Left ventricle myocardium superior (tissue), 1 donor: ENCODE results near the gene ALDH1A2. TPM values are rescaled to one million over a fixed set of nuclear protein-coding genes. Genes with fewer than 3 reads are reported as not detected.
A peak's percentile ranks its signal among the peaks of the same experiment; 100 is the strongest.

Source experiments
- ATAC-seq: fragments of 200-7000 bp; cut with Tn5 transposase; one replicate; pipeline ENCODE4 v1.9.1; 2020; ENCODE audit warnings: mild to moderate bottlenecking, moderate library complexity
- DNase-seq: peaks from one replicate; pipeline ENCODE4 v3.0.0-alpha.2; 2020
- intact Hi-C: fragments of 100-400 bp; cut with micrococcal nuclease; formaldehyde crosslinking; loops from one replicate; pipeline ENCODE4 v1.11.0; 2022
- total RNA-seq: library from RNA; stranded (reverse); fragmentation: NEBNext Ultra II Directional; extraction: Animal tissue kit (Norgen Biotek cat#: 25700); gene quantifications from one replicate; pipeline ENCODE4 v1.2.1, GENCODE V29; 2021
- donor health status: DM: no; HTN: yes; CAD: no; lungs with severe emphysema.

ALDH1A2 gene
- total RNA-seq, 1 donor from 2014 or later, result 10.4 TPM

- ATAC-seq (peak; percentile 69), DNase-seq (no peak)
- intact Hi-C loops, result no loop called here
Observed at GRCh38 chr15:57953874-57954273, 111.6 kb downstream of the ALDH1A2 start.

DNA sequence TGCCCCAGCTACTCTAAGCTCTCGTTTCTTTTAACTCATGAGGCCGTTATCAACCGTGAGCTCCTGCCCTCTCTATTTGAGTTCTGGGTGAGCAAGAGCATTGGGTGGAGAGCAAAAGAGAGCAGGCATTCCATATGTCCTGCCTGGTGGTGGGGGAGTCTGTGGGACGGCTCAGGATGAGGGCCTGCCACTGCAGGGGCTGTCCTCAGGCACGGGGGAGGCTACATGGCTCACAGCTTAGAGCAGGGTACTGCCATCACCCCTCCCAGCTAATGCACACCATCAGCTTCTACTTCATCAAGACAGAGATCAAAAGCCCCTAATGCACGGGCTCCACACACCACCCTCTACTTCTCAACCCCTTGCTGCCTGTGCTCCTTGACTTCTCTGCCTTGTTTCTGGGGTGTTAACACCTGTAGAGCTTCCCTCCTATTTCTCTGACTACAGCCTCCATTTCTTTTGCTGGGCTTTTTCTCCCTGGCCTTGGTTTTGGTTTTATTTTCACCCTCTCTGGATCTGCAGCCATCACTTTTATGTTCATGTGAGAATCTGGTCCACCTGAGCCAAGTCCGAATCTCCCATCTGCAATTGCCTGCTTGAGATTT lies 114.1 kb downstream of the ALDH1A2 start:
- intact Hi-C loops, result no loop called here
- DNase-seq (no peak), ATAC-seq (no peak)

- intact Hi-C loops, result no loop called here
- no peak for ATAC-seq
- DNase-seq, result no peak
Observed at GRCh38 chr15:57950381-57950946, 115.0 kb downstream of the ALDH1A2 start.

DNA sequence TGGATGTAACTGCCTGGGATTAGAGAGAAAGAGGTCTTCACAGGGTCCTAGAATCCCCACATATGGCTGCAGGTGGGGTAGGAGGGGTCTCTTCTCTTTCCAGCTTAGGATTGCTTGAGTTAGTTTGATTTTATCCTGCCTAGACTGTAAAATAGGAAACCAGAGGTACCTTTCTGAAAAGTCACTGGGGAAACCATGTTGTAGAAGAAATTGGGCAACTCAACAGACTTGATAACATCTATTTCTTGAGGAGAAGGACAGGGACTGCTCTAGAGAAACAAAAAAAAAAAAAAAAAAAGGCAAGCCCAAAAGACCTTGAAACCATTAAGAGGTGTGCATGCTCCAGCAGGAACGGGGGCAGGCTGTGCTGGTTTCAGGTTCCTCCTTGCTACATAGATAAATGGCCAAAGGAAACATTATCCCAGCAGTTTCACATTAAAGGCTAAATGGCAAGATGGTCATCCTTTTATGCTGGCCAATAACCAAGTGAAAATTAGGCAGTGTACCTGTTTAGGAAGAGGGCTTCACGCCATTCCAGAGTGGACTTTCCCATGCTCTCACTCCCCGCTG lies 116.1 kb downstream of the ALDH1A2 start:
- intact Hi-C loops, result no loop called here
- ATAC-seq (no peak), DNase-seq (no peak)

DNA sequence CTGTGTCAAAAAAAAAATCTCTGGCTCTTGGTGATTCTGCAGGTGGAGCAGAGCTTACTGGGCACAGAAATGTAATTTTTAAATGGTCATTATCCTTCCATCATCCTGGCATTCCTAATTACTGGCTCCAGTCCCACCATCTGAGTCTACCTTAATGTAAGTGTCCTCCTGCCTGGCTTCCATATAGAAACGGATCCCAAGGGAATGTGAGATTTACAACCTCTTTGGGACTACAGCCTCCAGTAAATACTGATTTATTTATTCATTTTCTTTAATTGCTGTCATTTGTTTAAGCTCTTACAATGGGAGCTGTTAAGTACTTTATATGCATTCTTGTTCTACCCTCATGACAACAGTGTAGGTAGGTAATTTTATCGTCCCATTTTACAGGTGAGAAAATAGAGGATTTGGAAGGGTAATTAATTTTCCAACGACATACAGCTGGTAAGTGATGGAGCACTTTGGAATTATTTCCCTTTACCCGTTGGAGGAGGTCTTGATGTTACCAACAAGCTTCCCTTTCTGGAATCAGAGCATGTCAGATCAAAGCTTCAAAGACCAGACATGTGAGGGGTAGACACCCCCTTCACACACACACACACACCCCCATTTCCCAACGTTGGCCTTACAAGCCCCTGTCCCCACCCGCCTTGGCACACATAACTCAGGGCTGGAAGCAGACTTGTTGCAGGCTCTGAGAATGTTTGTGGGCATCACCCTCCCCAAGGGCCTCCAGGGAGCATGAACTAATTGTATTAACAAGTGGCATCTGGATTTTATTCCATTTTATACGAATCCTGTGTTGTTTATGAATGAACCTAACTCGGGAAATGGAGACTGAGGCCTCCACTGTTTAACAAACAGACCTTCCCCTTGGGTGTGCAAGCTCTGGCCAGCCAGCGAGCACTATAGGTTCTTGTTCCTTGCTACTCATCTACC lies 116.9 kb downstream of the ALDH1A2 start:
- intact Hi-C loops, result no loop called here
- ATAC-seq (no peak), DNase-seq (no peak)

GRCh38 chr15:57947781-57948180 lies 117.7 kb downstream of the ALDH1A2 start:
- peak; percentile 91 for ATAC-seq
- DNase-seq, result peak; percentile 67
- intact Hi-C loops, result no loop called here

GRCh38 chr15:57947282-57947681 lies 118.2 kb downstream of the ALDH1A2 start:
- ATAC-seq (no peak), DNase-seq (no peak)
- intact Hi-C loops, result no loop called here

- intact Hi-C loops, result no loop called here
- DNase-seq (no peak), ATAC-seq (no peak)
Observed at GRCh38 chr15:57946491-57947048, 118.9 kb downstream of the ALDH1A2 start.

DNA sequence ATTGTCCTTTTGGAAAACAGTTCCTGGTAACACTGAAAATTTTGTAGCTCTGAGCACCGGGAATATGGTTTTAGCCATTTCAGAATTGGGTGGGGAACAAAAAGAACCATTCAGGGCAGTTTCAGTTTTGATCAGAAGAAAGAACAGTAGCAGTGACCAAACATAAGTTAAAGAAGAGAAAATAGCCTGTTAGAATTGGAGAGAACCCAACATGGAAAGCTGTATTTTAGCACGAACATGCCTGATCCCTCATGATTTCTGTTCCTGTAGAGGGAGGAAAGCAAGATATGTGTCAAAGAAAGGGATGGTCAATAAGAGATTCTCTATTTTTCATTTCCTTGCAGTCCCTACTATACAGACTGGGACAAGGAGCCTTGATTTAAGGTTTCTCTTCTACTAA lies 119.9 kb downstream of the ALDH1A2 start:
- DNase-seq (no peak), ATAC-seq (no peak)
- intact Hi-C loops, result no loop called here

- ATAC-seq, result no peak
- intact Hi-C loops, result no loop called here
- no peak for DNase-seq
Observed at GRCh38 chr15:57943754-57944420, 121.6 kb downstream of the ALDH1A2 start.

DNA sequence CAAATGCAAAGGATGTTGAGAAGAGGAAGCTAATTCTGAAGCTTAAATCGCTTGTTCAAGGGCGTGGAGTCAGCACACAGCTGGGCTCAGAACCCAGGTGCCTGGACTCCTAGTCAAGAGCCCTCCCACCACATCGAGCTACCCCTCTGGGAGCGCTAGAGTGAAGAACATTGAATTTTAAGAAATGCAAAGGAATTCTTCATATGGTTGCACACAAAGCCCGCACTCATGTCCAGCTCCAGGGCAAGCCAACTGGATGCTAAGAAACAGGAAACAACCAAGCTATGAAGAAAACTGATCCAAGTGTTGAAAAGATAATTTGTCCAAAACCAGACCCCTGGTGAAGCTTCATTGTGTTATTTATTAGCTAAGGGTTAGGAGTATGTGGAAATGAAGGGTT lies 122.3 kb downstream of the ALDH1A2 start:
- DNase-seq, result no peak
- intact Hi-C loops, result no loop called here
- ATAC-seq, result no peak

DNA sequence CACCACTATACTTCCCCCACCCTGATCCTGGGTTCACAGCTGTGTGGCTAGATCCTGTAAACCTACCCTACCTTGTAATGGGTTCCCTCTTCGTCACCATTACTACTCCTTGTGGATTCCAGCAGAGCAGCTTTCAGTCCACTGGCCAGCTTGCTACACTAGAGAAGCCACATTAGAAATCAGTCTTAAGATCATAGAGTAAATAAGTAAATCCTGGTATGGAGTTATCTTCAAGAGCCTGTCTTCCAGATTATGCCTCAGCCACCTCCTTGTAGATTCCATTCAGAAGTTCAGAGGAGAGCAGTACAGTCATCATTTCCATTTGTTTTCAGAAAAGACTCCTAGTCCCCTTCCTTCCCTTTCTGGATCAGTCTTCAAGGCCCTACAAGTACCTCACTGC lies 123.7 kb downstream of the ALDH1A2 start:
- no peak for ATAC-seq
- intact Hi-C loops, result no loop called here

GRCh38 chr15:57932348-57932747 lies 133.2 kb downstream of the ALDH1A2 start:
- intact Hi-C loops, result no loop called here
- DNase-seq (no peak), ATAC-seq (no peak)

More for the DNA sequence above, 123.7 kb downstream of the ALDH1A2 start:
- DNase-seq, result no peak

DNA sequence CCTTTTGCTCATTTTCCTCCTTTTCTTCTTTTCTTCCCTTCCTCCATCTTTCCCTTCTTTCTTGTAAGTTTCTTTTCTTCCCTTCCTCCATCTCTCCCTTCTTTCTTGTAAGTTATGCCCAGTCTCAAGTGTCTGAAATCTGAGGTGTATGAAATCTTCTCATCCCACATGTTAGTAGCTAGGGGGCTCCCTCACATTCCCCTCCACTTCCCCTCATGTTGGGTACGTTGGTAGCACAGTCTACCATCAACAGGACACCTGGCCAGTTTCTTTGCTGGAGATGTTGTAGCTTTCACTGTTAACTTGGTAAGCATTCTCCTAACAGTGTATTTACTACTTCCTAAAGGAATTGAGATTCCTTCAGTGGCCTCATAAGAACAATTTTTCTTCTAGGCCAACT lies 133.9 kb downstream of the ALDH1A2 start:
- no peak for DNase-seq
- no peak for ATAC-seq
- intact Hi-C loops, result no loop called here

GRCh38 chr15:57927091-57927631 lies 138.3 kb downstream of the ALDH1A2 start:
- ATAC-seq (no peak), DNase-seq (no peak)
- intact Hi-C loops, result no loop called here

DNA sequence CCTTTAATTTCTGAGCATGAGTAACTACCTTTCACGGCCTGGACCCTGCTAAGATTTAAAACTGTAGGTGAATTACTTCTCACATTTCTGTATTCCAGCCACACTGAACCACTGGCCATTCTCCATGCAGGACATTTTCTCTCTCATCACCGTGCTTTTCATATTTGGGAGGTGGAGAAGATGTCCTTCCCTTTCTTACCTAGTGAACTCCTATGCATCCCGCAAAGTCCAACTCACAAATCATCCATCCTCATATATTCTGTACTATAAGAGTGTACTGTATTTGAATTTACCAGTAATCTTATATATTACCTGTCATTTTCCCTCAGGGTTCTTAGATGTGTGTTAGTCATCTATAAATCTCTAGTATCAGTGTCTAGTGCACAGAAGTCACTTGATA lies 139.9 kb downstream of the ALDH1A2 start:
- DNase-seq (no peak), ATAC-seq (no peak)
- intact Hi-C loops, result no loop called here

DNA sequence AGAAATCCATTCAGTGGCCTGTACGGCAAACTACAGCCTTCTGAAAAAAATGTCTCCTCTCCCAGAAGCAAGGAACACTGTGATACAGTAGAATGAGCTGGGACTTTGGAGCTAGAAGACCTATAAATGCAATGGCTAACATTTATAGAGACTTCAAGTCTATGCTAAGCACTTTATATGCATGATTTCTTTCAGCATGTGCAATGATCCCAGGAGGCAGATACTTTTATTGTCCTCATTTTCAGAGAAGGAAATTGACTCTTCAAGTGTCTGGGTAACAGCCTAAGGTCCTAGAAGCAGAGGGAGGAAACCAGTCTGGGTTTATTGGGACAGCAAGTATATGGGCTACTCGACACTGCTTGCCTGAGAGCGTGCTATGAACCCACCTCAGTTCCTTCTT lies 140.9 kb downstream of the ALDH1A2 start:
- no peak for DNase-seq
- ATAC-seq, result no peak
- intact Hi-C loops, result no loop called here

GRCh38 chr15:57923750-57924149 lies 141.8 kb downstream of the ALDH1A2 start:
- DNase-seq (no peak), ATAC-seq (peak; percentile 53)
- intact Hi-C loops, result no loop called here

DNA sequence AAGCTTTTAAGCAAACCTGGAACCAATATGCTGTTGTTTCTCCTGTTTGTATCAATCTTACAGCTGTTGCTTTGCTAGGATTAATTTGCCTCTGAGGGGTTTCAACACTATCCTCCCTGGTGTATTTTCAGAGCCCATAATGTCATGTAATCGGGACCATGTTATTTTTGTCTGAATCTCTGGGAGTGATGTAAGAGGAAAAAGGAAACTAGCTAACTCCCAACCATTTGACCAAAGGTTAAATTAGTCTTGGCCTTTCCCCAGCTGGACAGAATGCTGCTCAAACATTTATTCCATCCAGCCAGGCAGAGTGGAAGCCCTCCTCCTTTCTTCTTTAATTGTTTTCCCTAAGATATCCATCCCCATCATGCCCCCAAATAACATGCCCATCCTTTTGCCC lies 142.2 kb downstream of the ALDH1A2 start:
- DNase-seq, result no peak

More for the DNA sequence above, 142.2 kb downstream of the ALDH1A2 start:
- intact Hi-C loops, result no loop called here
- peak; percentile 86 for ATAC-seq
